ENCODE data around the gene HOXA7. TPM values are rescaled to one million over a fixed set of nuclear protein-coding genes. Genes with fewer than 3 reads are reported as not detected.
A peak's percentile ranks its signal among the peaks of the same experiment; 100 is the strongest.

HOXA7 gene
- total and polyA plus RNA-seq, 4 donors, result 1.0 to 2.2 (median 1.4) TPM

DNA sequence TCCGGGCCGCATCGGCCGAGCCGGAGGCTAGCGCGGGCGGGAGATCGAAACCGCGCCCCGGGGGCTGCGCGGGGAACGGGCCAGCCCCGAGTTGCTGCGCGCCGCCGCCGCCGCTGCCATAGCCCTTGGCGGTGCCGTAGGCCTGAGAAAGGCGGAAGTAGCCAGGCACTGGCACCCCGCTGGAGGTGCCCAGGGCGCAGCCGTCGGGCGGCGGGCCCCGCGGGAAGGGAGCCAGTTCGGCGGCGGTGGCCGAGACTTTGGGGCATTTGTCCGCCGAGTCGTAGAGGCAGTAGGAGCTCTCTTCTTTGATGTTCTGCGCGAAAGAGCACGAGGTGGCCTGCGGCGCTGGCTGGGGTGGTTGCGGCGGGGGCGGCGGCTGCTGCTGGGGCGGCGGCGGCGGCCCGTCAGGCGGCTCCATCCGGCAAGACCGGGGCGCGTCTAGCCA is 17.1 kb upstream of the HOXA7 start:
- Histone ChIP-seq H3K4me1 (ENCODE audit: control insufficient read depth in 5 of 5, insufficient read depth in 5 of 5, low read length in 5 of 5) (peaks cover 0 to 24% (median 7%) of the 10 kb centered on the region in 5 donors), H3K27ac (ENCODE audit: low read depth in 1 of 2, low read length in 1 of 2) (no peak overlapping the region), H3K4me3 (peak overlapping the region; percentile 38), H3K9ac (ENCODE audit: insufficient read depth in 1 of 2, low read length in 2 of 2) (no peak overlapping the region), H3K27me3 (ENCODE audit: control insufficient read depth in 3 of 3, insufficient read depth in 3 of 3, low read length in 2 of 3) (peaks cover 29 to 91% (median 78%) of the 10 kb centered on the region in 3 donors), H3K9me3 (ENCODE audit: control insufficient read depth in 4 of 4, insufficient read depth in 3 of 4, low read length in 3 of 4) (peaks cover 0 to 17% (median 0%) of the 10 kb centered on the region in 4 donors), H3K36me3 (ENCODE audit: control insufficient read depth in 4 of 4, insufficient read depth in 4 of 4, low read length in 4 of 4) (no peaks in the 10 kb centered on the region)
- no peak for DNase-seq
- 1% methylated on average over 45 to 59 of the region's 59 CpGs for WGBS, 2 donors
- peak; percentile 62 for ATAC-seq (ENCODE audit: insufficient read depth, low FRiP score)
- TF ChIP-seq, protein P1, sequence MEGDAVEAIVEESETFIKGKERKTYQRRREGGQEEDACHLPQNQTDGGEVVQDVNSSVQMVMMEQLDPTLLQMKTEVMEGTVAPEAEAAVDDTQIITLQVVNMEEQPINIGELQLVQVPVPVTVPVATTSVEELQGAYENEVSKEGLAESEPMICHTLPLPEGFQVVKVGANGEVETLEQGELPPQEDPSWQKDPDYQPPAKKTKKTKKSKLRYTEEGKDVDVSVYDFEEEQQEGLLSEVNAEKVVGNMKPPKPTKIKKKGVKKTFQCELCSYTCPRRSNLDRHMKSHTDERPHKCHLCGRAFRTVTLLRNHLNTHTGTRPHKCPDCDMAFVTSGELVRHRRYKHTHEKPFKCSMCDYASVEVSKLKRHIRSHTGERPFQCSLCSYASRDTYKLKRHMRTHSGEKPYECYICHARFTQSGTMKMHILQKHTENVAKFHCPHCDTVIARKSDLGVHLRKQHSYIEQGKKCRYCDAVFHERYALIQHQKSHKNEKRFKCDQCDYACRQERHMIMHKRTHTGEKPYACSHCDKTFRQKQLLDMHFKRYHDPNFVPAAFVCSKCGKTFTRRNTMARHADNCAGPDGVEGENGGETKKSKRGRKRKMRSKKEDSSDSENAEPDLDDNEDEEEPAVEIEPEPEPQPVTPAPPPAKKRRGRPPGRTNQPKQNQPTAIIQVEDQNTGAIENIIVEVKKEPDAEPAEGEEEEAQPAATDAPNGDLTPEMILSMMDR (IDR thresholded peaks at IDR 0.05; ENCODE audit: control extremely low read depth, extremely low read depth), result no peak

DNA sequence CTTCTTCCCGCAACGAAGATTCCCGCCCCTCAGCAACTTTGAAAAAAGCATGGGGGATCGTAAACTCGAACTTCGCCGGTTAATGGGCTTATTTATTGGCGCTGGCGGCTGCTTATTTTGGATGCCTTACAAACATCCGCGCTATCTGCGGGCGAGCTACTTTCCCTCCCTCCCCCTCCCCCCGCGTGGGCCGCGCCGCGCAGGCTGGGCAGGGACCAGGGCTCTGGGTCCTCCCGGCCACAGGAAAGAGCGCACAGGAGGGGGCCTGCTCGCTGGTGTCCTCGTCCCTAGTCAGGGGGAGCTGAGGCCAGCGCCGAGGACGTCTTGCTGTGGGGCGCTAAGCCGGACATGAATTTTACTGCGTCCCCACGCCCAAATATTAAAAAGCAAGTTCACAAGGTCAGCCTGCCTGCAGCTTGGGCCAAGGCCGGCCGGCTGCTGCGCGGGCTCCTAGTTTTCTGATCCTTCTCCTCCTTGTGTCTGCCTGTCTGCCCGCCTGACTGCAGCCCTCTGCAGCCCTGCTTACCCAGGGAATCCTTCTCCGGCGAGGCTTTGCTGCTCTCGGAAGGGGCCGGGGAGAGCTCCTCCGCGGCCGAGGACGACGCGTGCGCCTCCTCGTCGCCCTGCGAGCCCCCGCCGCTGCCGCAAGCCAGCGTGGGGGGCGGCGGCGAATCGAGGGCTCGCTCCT is 16.5 kb upstream of the HOXA7 start:
- H3K27ac ChIP-seq (ENCODE audit: low read depth in 1 of 2, low read length in 1 of 2), result no peak overlapping the region
- TF ChIP-seq, protein P1 (IDR thresholded peaks at IDR 0.05; ENCODE audit: control extremely low read depth, extremely low read depth), result no peak
- H3K27me3 ChIP-seq (ENCODE audit: control insufficient read depth in 3 of 3, insufficient read depth in 3 of 3, low read length in 2 of 3), result peaks cover 29 to 91% (median 78%) of the 10 kb centered on the region in 3 donors
- DNase-seq (peak in 1 of 3 donors; percentile 48), ATAC-seq (ENCODE audit: insufficient read depth, low FRiP score) (no peak)
- H3K9ac ChIP-seq (ENCODE audit: insufficient read depth in 1 of 2, low read length in 2 of 2), result no peak overlapping the region
- H3K4me3 ChIP-seq, result peak overlapping the region; percentile 38
- WGBS, 2 donors, result 2 to 3% methylated on average over 58 of the region's 58 CpGs
- H3K4me1 ChIP-seq (ENCODE audit: control insufficient read depth in 5 of 5, insufficient read depth in 5 of 5, low read length in 5 of 5), result peaks cover 0 to 24% (median 7%) of the 10 kb centered on the region in 5 donors
- H3K36me3 ChIP-seq (ENCODE audit: control insufficient read depth in 4 of 4, insufficient read depth in 4 of 4, low read length in 4 of 4), result no peaks in the 10 kb centered on the region
- peaks cover 0 to 19% (median 0%) of the 10 kb centered on the region in 4 donors for H3K9me3 ChIP-seq (ENCODE audit: control insufficient read depth in 4 of 4, insufficient read depth in 3 of 4, low read length in 3 of 4)

DNA sequence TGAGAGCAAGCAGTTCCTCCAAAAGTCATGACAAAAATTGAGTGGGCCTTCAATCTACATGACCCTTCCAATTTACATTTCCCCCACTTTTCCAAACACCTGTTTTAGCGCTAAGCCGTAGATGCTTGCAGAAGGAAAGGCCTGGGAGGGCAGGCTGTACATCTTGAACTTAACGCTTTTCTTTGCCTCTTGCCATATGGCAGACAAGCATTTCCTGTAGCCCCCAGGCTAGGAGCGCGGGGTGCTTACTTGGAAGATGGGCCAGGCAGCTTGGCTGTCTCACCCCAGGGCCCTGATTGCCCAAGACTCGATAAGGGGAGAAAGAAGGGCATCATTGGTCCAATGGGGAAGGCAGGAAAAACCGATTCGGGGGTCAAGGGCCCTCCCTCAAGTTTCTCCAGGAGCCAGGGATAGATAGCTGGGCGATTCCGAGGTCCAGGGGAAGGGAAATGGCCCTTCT is 15.9 kb upstream of the HOXA7 start:
- Histone ChIP-seq H3K4me1 (ENCODE audit: control insufficient read depth in 5 of 5, insufficient read depth in 5 of 5, low read length in 5 of 5) (peaks cover 0 to 24% (median 7%) of the 10 kb centered on the region in 5 donors), H3K9ac (ENCODE audit: insufficient read depth in 1 of 2, low read length in 2 of 2) (no peak overlapping the region), H3K27ac (ENCODE audit: low read depth in 1 of 2, low read length in 1 of 2) (no peak overlapping the region), H3K9me3 (ENCODE audit: control insufficient read depth in 4 of 4, insufficient read depth in 3 of 4, low read length in 3 of 4) (peaks cover 0 to 19% (median 0%) of the 10 kb centered on the region in 4 donors), H3K36me3 (ENCODE audit: control insufficient read depth in 4 of 4, insufficient read depth in 4 of 4, low read length in 4 of 4) (no peaks in the 10 kb centered on the region), H3K4me3 (no peak overlapping the region), H3K27me3 (ENCODE audit: control insufficient read depth in 3 of 3, insufficient read depth in 3 of 3, low read length in 2 of 3) (peaks cover 29 to 91% (median 78%) of the 10 kb centered on the region in 3 donors)
- TF ChIP-seq, protein P1 (IDR thresholded peaks at IDR 0.05; ENCODE audit: control extremely low read depth, extremely low read depth), result no peak
- ATAC-seq (ENCODE audit: insufficient read depth, low FRiP score) (no peak), DNase-seq (peak in 1 of 3 donors; percentile 23)
- WGBS, 2 donors, result 4 to 13% methylated on average over 10 of the region's 10 CpGs
